ENCODE data around the gene TCEA3. TPM values are rescaled to one million over a fixed set of nuclear protein-coding genes. Genes with fewer than 3 reads are reported as not detected.
"Not testable (repeated sequence)": the region's sequence is repeated elsewhere in the genome, so short reads cannot be mapped to it uniquely, and the experiment has no call there.

Gene TCEA3
- total RNA-seq, 4 donors from 2014 or later, result 26.8 to 50.4 (median 48.0) TPM

DNA sequence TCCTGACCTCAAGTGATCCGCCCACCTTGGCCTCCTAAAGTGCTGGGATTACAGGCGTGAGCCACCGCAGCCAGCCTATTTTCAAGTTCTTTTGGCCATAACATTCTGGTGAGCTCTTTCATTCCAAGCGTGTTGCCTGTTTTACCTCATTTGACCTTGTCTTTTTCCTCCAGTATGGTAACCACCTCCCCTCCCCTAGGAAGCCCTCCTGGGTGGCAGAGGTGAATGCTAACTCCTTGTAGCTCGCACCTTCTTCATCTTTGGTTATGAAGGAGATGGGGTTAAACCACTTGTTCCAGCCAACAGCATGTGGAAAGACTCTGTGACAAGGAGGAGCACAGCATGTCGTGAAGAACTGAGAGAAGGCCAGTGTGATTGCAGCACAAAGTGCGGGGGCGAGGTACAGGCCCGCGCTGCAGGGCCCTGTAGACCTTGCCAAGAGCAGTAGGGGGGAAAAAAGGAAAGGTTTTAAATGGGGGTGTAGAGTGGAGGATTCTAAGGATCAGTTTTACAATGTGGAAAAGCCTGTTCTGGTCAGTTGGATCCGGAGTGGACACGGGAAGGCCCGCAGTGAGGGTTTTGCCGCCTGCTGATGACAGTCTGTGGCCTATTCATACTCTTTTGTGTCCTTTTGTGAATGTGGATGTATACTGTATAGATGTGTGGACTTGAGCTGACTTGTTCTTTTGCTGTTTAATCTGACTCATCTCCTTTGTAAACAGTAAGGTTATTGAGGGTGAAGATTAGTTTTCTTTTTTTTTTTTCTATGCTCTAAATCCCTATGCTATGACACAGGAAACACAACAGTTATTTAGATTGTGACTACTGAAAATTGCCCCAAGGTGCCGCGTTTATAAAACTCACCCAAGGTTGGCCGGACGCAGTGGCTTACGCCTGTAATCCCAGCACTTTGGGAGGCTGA, 47.4 kb downstream of the TCEA3 start:
- intact Hi-C loops (cut with DNase I), result no loop called here
- peak; percentile 74 to 87 for DNase-seq
- no peaks in the 10 kb centered on the region for H3K27me3 ChIP-seq
- peak in 1 of 2 donors; percentile 8 for TF ChIP-seq POLR2A (IDR thresholded peaks at IDR 0.05)
- TF ChIP-seq, protein P1, sequence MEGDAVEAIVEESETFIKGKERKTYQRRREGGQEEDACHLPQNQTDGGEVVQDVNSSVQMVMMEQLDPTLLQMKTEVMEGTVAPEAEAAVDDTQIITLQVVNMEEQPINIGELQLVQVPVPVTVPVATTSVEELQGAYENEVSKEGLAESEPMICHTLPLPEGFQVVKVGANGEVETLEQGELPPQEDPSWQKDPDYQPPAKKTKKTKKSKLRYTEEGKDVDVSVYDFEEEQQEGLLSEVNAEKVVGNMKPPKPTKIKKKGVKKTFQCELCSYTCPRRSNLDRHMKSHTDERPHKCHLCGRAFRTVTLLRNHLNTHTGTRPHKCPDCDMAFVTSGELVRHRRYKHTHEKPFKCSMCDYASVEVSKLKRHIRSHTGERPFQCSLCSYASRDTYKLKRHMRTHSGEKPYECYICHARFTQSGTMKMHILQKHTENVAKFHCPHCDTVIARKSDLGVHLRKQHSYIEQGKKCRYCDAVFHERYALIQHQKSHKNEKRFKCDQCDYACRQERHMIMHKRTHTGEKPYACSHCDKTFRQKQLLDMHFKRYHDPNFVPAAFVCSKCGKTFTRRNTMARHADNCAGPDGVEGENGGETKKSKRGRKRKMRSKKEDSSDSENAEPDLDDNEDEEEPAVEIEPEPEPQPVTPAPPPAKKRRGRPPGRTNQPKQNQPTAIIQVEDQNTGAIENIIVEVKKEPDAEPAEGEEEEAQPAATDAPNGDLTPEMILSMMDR (IDR thresholded peaks at IDR 0.05), result no peak
- no peak overlapping the region for H3K4me3 ChIP-seq (replicated peaks in 1 of 3)
- H3K9me3 ChIP-seq, result no peaks in the 10 kb centered on the region
- H3K36me3 ChIP-seq, result no peaks in the 10 kb centered on the region
- peak overlapping the region; percentile 54 to 86 (median 86) for H3K27ac ChIP-seq
- H3K4me1 ChIP-seq, result peaks cover 36 to 69% of the 10 kb centered on the region in 2 donors
- WGBS, 2 donors, result 45 to 47% methylated on average over 19 of the region's 19 CpGs

DNA sequence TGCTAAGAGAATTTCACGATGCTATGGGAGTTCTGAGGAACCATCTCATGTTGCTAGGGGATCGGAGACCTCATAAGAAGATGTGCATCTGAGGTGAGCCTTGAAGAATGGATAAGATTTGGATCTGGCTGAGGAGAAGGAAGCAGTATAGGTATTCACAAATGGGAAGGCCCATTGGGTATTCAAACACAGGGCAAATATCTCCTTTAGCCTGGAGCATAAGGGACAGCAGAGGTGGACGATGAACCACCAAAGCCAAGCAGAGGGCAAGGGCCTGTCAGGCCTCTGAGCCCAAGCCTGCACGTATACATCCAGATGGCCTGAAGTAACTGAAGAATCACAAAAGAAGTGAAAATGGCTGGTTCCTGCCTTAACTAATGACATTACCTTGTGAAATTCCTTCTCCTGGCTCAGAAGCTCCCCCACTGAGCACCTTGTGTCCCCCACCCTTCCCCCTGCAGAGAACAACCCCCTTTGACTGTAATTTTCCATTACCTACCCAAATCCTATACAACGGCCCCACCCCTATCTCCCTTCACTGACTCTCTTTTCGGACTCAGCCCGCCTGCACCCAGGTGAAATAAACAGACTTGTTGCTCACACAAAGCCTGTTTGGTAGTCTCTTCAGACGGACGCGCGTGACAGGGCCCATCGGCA, 50.3 kb downstream of the TCEA3 start:
- peak overlapping the region in 2 of 3 donors; percentile 60 to 99 for H3K27ac ChIP-seq
- H3K27me3 ChIP-seq; intact Hi-C loops (cut with DNase I); H3K9me3 ChIP-seq; H3K36me3 ChIP-seq; H3K4me3 ChIP-seq (replicated peaks in 1 of 3): not testable (repeated sequence)
- DNase-seq, result peak; percentile 32 to 36
- H3K4me1 ChIP-seq, result peaks cover 62 to 86% of the 10 kb centered on the region in 2 donors
- 83 to 85% methylated on average over 12 of the region's 12 CpGs for WGBS, 2 donors

DNA sequence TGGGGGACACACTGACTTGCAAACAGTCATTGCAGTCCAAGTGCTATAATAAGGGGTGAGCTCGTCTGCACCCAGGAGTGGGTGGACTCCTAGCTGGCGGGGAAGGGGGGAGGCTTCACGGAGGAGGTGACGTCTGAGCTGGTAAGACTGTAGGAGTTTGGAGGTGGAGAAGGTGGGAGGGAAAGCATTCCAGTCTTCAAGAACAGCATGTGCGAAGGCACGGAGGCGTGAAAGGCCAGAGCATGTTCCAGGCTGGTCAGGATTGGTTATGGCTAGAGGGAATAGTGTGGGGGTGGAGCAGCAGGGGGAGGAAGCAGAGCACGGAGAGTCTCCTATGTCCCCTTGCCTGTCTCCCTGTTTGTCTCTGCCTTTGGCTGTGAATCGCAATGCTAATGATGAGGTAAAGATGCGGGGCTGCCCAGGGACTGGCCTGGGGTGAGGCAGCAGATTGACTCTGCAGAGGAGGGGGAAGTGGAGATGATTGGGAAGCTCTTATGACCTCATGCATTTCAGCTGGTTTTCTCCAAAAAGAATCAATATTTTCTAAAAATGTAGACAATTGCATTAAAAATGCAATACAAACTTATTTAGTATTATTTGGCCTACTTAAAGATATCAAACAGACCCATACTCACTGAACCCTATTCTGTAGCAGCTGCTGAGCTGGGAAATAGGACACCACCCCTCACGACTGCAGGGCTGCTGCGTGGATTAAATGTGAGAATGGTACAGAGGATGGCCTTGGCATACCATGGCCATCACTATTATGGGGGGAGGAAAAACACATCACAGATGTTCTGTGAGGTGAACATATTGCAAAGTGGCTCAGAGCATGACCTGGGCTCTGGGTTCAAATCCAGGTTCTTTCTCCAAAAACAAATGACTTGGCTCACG, 52.3 kb downstream of the TCEA3 start:
- 52 to 57% methylated on average over 13 of the region's 13 CpGs for WGBS, 2 donors
- Histone ChIP-seq H3K27me3 (no peaks in the 10 kb centered on the region), H3K4me1 (peaks cover 60 to 71% of the 10 kb centered on the region in 2 donors), H3K36me3 (no peaks in the 10 kb centered on the region), H3K27ac (peak overlapping the region; percentile 98 to 100 (median 99)), H3K4me3 (replicated peaks in 1 of 3) (no peak overlapping the region), H3K9me3 (no peaks in the 10 kb centered on the region)
- peak; percentile 73 to 79 for DNase-seq
- TF ChIP-seq, protein P1 (IDR thresholded peaks at IDR 0.05), result no peak
- no peak for TF ChIP-seq POLR2A (IDR thresholded peaks at IDR 0.05)
- intact Hi-C loops (cut with DNase I), result no loop called here

DNA sequence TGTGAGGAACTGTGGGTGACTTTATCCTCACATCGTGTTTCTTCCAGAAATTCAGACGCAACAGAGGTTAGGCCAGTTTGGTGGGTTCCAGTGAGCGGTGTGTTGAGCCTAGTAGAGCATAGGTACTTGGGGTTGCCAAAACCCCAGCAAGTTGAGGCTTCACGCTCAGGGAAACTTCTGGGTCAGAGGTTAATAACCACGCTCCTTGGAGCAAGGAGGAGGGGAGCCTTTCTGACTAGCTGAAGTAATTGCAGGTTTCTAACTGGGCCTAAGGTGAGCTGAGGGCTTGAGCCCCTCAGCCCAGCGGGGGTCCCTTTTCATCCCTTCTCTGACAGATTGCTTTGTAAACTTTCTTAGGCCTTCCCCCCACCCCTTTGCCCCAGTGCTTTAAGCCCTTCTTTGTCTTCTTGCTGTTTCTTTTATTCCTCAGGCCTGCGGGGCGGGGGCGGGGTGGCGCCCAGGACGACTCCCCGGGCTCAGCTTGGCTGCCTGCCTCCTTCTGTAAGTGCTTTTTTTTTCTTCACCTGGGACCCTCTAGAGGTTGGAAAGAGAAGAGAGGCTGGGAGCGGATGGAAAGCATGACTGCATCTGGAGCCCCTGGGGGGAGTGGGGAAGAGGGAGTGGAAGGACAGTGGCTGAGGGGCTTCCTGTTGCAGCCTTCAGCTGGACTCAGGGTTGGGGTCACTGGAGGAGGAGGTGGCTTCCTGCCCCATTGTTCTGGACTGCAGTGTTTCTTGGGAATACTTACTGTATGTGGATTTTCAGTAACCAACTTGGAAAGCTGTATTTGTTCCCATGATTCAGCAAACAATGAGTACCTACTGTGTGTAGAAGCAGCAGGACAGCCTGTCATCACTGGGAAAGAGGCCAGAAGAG, 53.6 kb downstream of the TCEA3 start:
- peak in 1 of 2 donors; percentile 49 for TF ChIP-seq POLR2A (IDR thresholded peaks at IDR 0.05)
- TF ChIP-seq, protein P1 (IDR thresholded peaks at IDR 0.05), result peak in 3 of 6 experiments; percentile 16 to 23 (median 18)
- Histone ChIP-seq H3K27me3 (no peaks in the 10 kb centered on the region), H3K4me1 (peaks cover 64 to 74% of the 10 kb centered on the region in 2 donors), H3K4me3 (replicated peaks in 1 of 3) (peak overlapping the region in 1 of 3 donors; percentile 53), H3K9me3 (no peaks in the 10 kb centered on the region), H3K36me3 (no peaks in the 10 kb centered on the region), H3K27ac (peak overlapping the region; percentile 98 to 100 (median 99))
- WGBS, 2 donors, result 8 to 18% methylated on average over 13 of the region's 13 CpGs
- intact Hi-C loops (cut with DNase I), result no loop called here
- peak; percentile 82 to 90 for DNase-seq
